Hepatocyte (in vitro differentiated cells): ENCODE data around the gene OTOG.
"Not testable (repeated sequence)": the region's sequence is repeated elsewhere in the genome, so short reads cannot be mapped to it uniquely, and the experiment has no call there.

Experiments
- CTCF ChIP-seq: fragments of 200-600 bp; sonication (generic); IDR thresholded peaks from 2 replicates; pipeline ENCODE4 v1.5.1; 2016; ENCODE audit warnings: antibody characterized with exemption, mild to moderate bottlenecking; ENCODE audit not compliant: poor library complexity
- EZH2 ChIP-seq: fragments of 200-600 bp; sonication (generic); IDR thresholded peaks from 2 replicates; pipeline ENCODE4 v1.6.1; 2016; ENCODE audit warnings: antibody characterized with exemption, mild to moderate bottlenecking, borderline replicate concordance

DNA sequence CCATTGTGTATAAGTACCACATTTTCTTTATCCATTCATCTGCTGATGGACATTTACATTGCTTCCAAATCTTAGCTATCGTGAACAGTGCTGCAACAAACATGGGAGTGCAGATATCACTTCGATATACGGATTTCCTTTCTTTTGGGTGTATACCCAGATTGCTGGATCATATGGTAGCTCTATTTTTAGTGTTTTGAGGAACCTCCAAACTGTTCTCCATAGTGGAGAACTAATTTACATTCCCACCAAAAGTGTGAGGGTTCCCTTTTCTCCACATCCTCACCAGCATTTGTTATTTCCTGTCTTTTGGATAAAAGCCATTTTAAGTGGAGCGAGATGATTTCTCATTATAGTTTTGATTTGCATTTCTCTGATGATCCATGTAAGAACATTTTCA is 75.7 kb downstream of the OTOG start:
- not testable (repeated sequence) for TF ChIP-seq CTCF, EZH2
